Astrocyte of the cerebellum (primary cell): ENCODE data around the gene BYSL.

Source experiments
- DNase-seq: peaks from one replicate; pipeline ENCODE4 v3.0.0-alpha.2; 2011; ENCODE audit warnings: low read depth
- H3K4me3 ChIP-seq: 2 replicates; pipeline ENCODE4 v1.5.1; 2011; ENCODE audit warnings: mild to moderate bottlenecking, low read depth, low read length, moderate library complexity
- CTCF ChIP-seq: IDR thresholded peaks from 2 replicates; pipeline ENCODE4 v1.5.1; 2012; ENCODE audit warnings: low read length, low read depth, moderate library complexity, mild to moderate bottlenecking; ENCODE audit errors: missing control alignments
- in situ Hi-C: cut with HindIII; loops from 2 replicates; pipeline ENCODE4 v1.10.0; 2017; ENCODE audit warnings: low sequenced_read_pairs

The BYSL gene

DNA sequence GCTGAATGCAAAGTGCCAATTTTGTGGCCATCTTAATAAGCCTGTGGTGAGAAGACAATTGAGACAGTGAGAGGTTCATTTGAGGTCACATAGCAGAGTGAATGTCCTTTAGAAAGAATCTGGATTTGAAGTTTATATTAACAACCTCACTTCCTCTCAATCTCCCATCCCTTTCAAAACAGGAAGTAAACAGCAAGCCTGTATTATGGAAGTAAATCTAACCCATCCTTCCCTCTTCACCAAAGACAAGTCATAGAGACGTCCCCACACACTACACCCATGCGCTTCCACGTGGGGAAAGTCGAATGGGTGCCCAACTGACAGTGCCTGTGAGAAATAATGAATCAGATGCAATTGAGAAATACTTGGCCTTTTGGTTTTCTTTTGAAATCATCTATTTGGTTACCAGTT, 49.1 kb downstream of the BYSL start:
- in situ Hi-C loops, result no loop called here
- no peak for DNase-seq

DNA sequence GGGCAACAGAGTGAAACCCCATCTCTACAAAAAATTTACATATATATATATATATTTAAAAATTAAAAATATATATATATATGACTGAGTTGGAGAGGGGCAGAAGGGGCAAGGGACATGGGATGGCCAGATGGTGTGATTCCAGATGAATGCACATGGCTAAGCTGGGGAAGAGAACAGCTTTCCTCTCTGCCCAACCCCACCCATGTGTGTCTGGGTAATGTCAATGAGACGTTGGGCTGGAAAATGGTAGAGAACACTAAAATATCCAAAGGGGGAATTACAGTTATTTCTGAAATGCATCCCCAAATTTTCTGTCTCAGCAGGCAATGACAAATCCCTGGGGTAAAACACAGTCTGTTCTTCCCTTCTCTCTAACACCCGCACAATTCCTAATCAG, 51.5 kb downstream of the BYSL start:
- in situ Hi-C loops, result no loop called here
- TF ChIP-seq CTCF, result no peak
- DNase-seq, result no peak
- H3K4me3 ChIP-seq, result no peak overlapping the region

More for the DNA sequence above, 49.1 kb downstream of the BYSL start:
- no peak for TF ChIP-seq CTCF
- no peak overlapping the region for H3K4me3 ChIP-seq

DNA sequence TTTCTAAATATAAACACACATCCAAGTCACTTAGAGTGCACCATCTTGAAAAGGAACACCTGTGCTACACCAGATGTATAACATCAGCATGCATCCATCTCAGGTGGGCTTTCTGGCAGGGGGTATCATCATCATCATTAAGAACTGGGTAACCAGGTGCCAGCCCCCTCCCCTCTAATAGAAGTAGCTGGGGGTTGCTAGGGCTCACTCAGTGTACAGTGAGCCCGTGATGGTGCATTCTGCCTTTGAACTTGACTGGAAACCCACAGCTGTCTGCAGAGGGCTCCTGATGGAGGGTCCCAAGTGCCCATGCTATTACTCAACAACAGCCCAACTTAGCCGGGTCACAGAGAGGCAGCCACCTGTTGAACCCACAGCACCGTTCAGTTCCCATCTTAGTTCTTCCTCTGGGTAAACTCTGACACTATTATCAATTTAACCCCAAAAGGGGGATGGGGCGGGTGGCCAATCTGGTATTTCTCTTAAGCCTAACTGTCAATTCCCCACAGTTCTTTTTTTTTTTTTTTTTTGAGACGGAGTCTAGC, 53.1 kb downstream of the BYSL start:
- no peak for TF ChIP-seq CTCF
- no peak for DNase-seq
- in situ Hi-C loops, result no loop called here

DNA sequence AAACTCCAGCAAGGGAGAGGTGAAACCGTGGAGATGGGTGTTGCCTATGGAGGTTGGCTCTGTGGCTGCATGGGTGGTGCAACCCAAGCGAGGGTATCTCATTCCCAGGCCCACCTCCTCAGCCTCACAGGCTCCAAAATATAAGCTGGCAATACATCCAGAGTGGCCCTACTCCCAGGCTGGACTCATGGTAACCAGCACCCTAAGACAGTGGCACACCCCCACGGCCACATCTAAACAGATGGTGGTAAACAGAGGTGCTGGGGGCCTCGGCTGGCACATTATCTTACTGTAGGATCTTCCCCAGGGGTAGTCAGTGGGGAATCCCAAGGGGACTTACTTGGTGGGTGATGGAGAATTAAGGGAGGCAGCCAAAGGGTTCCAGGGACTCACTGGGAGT, 54.0 kb downstream of the BYSL start:
- no peak for TF ChIP-seq CTCF
- no peak for DNase-seq
- in situ Hi-C loops, result no loop called here
- no peak overlapping the region for H3K4me3 ChIP-seq

More for the DNA sequence above, 53.1 kb downstream of the BYSL start:
- no peak overlapping the region for H3K4me3 ChIP-seq

- TF ChIP-seq CTCF, result no peak
- in situ Hi-C loops, result no loop called here
- H3K4me3 ChIP-seq, result no peak overlapping the region
- no peak for DNase-seq
These were observed 55.6 kb downstream of the BYSL start for GRCh38 chr6:41976794-41977484.
